AG10803 (cell line): ENCODE data around the gene UFD1.
A peak's percentile ranks its signal among the peaks of the same experiment; 100 is the strongest.

Source experiments
- DNase-seq: peaks from one replicate; pipeline ENCODE4 v3.0.0; 2010; ENCODE audit warnings: low read depth
- H3K4me3 ChIP-seq: 2 replicates; pipeline ENCODE4 v1.5.1; 2011; ENCODE audit warnings: mild to moderate bottlenecking, low read length, control low read depth
- CTCF ChIP-seq: conservative IDR thresholded peaks from 2 replicates; pipeline ENCODE4 v1.5.1; 2011; ENCODE audit warnings: mild to moderate bottlenecking, low read length, control low read depth, inconsistent platforms

Gene UFD1

DNA sequence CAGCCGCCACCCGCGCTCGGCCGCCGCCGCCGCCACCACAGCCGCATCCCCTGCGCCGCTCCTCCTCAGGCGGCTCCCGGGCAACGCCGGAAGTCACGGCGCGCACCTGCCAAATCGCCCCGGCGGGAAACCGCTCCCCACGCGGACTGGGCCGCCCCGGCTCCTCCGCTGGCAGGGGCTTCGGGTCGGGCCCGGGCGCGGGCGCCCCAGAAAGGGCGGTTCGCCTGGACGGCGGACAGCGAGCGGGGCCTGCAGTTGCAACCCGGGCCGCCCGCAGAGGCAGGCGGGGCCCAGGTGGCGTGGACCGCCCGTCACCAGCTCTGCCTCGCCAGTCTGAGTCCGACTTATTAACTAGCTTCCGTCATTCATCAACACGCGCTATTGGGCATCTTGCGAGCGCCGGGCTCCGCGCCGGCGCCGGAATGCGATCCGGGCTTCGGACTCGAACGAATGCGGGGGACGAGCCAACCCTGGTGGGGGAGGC lies 47.3 kb downstream of the UFD1 start, which contains the start of gene HIRA:
TSS of gene HIRA (minus strand) at position 85 of the 484 bp plus-strand sequence. CDS start 257 bp downstream, outside the sequence.
- DNase-seq, result peak; percentile 69
- peak within 1 kb of the TSS; percentile 91 for H3K4me3 ChIP-seq
- no peak for TF ChIP-seq CTCF

GRCh38 chr22:19430890-19431541 lies 48.0 kb downstream of the UFD1 start:
- peak; percentile 29 for TF ChIP-seq CTCF
- DNase-seq, result peak; percentile 25
- peak overlapping the region; percentile 86 for H3K4me3 ChIP-seq

- peak; percentile 58 for DNase-seq
- no peak for TF ChIP-seq CTCF
- peak overlapping the region; percentile 86 for H3K4me3 ChIP-seq
These were observed 48.8 kb downstream of the UFD1 start for GRCh38 chr22:19429950-19430889.

DNA sequence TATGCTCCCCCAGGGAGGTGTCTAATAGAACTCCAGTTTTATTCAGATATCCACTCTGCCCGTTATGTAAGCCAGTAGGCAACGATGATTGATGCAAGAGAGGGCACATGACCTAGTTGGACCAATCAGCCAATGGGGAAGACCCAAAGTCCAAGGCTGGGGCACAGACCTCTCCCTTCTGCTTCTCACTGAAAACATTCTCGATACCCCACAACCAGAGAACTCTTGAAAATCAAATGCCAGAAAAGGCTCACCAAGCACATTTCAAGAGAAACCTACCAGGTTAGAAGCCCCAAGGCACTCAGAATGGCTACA lies 54.9 kb downstream of the UFD1 start:
- no peak for TF ChIP-seq CTCF
- no peak for DNase-seq

GRCh38 chr22:19422440-19423301 lies 56.3 kb downstream of the UFD1 start:
- H3K4me3 ChIP-seq, result no peak overlapping the region
- no peak for DNase-seq
- no peak for TF ChIP-seq CTCF

More for the DNA sequence above, 54.9 kb downstream of the UFD1 start:
- no peak overlapping the region for H3K4me3 ChIP-seq

DNA sequence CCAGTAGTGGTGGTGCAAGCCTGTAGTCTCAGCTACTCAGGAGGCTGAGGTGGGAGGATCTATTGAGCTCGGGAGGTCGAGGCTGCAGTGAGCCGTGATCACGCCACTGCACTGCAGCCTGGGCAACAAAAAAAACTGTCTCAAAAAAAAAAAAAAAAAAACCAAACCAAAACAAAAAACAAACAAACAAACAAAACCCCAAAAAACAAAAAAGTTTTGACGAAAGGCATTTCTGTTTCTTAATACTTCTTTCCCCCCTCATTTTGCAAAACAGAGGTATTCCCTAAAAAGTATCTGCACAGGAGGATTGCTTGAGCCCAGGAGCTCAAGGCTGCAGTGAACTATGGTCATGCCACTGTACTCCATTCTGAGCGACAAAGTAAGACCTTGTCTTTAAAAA lies 58.7 kb downstream of the UFD1 start:
- TF ChIP-seq CTCF, result no peak
- H3K4me3 ChIP-seq, result no peak overlapping the region
- DNase-seq, result no peak
